ENCODE data around the gene OTX2. TPM values are rescaled to one million over a fixed set of nuclear protein-coding genes. Genes with fewer than 3 reads are reported as not detected.

Gene OTX2
- total and polyA plus RNA-seq, 12 donors: not detected

DNA sequence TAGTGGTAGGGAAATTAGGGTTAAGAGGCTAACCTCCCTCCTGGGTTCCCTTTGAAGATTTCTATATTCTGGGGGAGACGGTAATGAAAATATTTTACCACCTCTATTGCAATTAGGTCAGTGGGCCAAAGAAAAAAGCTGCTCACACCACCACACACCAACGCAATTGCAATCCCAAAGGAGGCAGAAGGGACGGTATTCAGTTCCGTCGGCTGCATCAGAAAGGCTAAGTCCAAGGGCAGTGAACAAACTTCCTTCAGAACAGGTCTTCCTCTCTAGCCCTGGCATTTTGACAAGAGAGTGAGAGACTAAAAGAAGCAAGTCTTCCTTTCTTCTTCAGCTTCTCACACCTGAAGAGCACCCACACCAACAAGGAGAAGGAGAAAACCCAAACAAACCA, 51.2 kb downstream of the OTX2 start:
- Histone ChIP-seq H3K27ac (no peak overlapping the region), H3K36me3 (no peaks in the 10 kb centered on the region), H3K27me3 (peaks cover 0 to 10% (median 3%) of the 10 kb centered on the region in 7 donors), H3K4me3 (no peak overlapping the region), H3K9me3 (no peaks in the 10 kb centered on the region), H3K4me1 (no peaks in the 10 kb centered on the region)
- WGBS, 2 donors: 61 to 62% methylated on average over 5 of the region's 5 CpGs
- ATAC-seq (no peak), DNase-seq (no peak)
- intact Hi-C loops (cut with DNase I): no loop called here
- TF ChIP-seq, protein P1, sequence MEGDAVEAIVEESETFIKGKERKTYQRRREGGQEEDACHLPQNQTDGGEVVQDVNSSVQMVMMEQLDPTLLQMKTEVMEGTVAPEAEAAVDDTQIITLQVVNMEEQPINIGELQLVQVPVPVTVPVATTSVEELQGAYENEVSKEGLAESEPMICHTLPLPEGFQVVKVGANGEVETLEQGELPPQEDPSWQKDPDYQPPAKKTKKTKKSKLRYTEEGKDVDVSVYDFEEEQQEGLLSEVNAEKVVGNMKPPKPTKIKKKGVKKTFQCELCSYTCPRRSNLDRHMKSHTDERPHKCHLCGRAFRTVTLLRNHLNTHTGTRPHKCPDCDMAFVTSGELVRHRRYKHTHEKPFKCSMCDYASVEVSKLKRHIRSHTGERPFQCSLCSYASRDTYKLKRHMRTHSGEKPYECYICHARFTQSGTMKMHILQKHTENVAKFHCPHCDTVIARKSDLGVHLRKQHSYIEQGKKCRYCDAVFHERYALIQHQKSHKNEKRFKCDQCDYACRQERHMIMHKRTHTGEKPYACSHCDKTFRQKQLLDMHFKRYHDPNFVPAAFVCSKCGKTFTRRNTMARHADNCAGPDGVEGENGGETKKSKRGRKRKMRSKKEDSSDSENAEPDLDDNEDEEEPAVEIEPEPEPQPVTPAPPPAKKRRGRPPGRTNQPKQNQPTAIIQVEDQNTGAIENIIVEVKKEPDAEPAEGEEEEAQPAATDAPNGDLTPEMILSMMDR (IDR thresholded peaks at IDR 0.05): no peak

DNA sequence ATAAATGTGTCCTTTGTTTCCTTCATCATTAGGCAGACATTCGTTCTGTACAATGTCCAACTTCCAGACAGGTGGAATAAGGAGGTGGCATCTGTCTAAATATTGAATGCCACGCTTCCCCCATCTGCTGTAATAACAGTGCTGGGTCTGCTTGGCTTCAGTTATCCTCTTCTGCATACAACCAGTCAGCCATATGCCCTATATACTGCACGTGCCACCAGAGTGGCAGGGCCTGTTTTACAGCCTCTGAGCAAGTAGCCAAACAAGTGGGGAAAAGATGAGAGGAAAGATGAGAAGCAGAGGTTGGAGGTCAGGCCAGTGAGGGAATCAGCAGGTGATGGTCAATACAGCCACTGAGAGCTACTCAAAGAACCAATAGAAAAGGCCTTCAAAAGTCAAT, 55.4 kb downstream of the OTX2 start:
- 58 to 68% methylated on average over 3 of the region's 3 CpGs for WGBS, 2 donors

DNA sequence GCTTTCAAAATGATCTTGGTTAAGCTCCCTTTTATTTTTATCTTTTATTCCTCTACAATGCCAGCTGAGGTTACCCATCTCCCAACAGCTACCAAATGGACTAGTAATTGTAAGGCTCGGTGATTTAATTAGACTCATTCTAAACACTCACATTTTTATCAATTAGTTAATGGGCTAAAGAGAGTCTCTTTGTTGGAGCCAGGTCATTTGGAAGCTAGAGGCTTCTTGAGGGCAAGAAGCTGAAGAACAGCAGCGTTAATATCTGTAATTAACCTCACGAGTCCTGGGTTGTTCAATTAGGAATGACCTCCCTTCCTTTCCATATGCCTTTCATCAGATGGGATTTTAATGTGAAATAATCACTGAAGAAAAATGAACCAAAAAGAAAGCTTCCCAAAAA, 56.9 kb downstream of the OTX2 start:
- ATAC-seq: no peak
- no peak overlapping the region for H3K4me3 ChIP-seq
- H3K4me1 ChIP-seq: no peaks in the 10 kb centered on the region
- no peak for DNase-seq
- H3K27ac ChIP-seq: no peak overlapping the region
- WGBS, 2 donors: 67 to 72% methylated on average over 3 of the region's 3 CpGs
- TF ChIP-seq, protein P1 (IDR thresholded peaks at IDR 0.05): no peak
- peaks cover 0 to 50% (median 17%) of the 10 kb centered on the region in 7 donors for H3K27me3 ChIP-seq
- H3K9me3 ChIP-seq: no peaks in the 10 kb centered on the region
- intact Hi-C loops (cut with DNase I): no loop called here
- H3K36me3 ChIP-seq: no peaks in the 10 kb centered on the region

More for the DNA sequence above, 55.4 kb downstream of the OTX2 start:
- Histone ChIP-seq H3K9me3 (no peaks in the 10 kb centered on the region), H3K4me3 (no peak overlapping the region), H3K27me3 (peaks cover 0 to 36% (median 17%) of the 10 kb centered on the region in 7 donors), H3K27ac (no peak overlapping the region), H3K4me1 (no peaks in the 10 kb centered on the region), H3K36me3 (no peaks in the 10 kb centered on the region)
- no peak for ATAC-seq
- no peak for DNase-seq
- TF ChIP-seq, protein P1 (IDR thresholded peaks at IDR 0.05): no peak
- intact Hi-C loops (cut with DNase I): no loop called here

DNA sequence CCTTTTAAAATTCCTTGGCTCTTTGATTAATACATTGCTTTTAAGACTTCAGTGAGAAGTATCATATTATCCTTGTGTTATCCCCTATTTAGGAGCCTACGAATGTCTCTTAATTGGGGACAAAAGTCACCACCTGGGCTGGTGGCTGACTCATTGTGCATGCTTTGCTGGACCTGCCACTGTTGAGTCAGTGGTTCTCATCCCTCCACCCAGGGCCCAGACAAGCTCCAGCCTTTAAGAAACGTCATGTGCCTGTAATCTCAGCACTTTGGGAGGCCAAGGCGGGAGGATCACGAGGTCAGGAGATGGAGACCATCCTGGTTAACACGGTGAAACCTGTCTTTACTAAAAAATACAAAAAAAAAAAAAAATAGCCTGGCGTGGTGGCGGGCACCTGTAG, 57.9 kb downstream of the OTX2 start:
- 79 to 81% methylated on average over 7 of the region's 7 CpGs for WGBS, 2 donors
- no peak for DNase-seq
- TF ChIP-seq, protein P1 (IDR thresholded peaks at IDR 0.05): no peak
- Histone ChIP-seq H3K27ac (no peak overlapping the region), H3K27me3 (peaks cover 0 to 54% (median 17%) of the 10 kb centered on the region in 7 donors), H3K36me3 (no peaks in the 10 kb centered on the region), H3K9me3 (no peaks in the 10 kb centered on the region), H3K4me3 (no peak overlapping the region), H3K4me1 (no peaks in the 10 kb centered on the region)
- intact Hi-C loops (cut with DNase I): no loop called here
- ATAC-seq: no peak
